ENCODE data around the gene CLCF1. TPM values are rescaled to one million over a fixed set of nuclear protein-coding genes. Genes with fewer than 3 reads are reported as not detected.

Gene CLCF1
- polyA plus RNA-seq, 4 donors = 1.4 to 6.3 (median 3.0) TPM; not detected in 1

DNA sequence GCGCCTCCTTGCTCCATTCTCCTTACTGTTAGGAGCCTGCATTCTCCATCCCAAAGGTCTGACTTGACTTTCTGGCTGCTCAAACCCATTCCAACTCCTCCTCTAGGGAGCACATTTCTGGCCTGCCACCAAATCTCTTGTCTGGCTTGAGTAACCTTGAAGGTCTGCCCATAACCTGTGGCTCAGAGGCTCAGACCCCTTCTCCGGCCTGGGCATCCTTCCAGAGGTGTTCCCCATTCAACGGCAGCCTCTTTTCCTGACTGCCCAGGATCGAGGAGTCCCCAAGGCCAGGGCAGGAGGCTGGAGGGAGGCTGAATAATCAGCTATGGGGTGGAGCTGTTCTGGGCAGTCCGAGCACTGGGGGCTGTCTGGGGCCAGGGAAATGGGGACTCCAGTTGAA is 20.6 kb upstream of the CLCF1 start:
- no peak for FAIRE-seq
- H3K4me1 ChIP-seq (ENCODE audit: control insufficient read depth in 3 of 3, insufficient read depth in 2 of 3, low read depth in 1 of 3, low read length in 2 of 3) = peaks cover 0 to 18% (median 0%) of the 10 kb centered on the region in 3 donors
- H3K27ac ChIP-seq (ENCODE audit: low read depth in 1 of 3, low read length in 2 of 3) = no peak overlapping the region
- H3K27me3 ChIP-seq (ENCODE audit: control insufficient read depth in 3 of 3, insufficient read depth in 3 of 3, low read length in 3 of 3) = no peaks in the 10 kb centered on the region
- no peaks in the 10 kb centered on the region for H3K9me3 ChIP-seq (ENCODE audit: control insufficient read depth in 2 of 2, insufficient read depth in 1 of 2, low read depth in 1 of 2, low read length in 1 of 2)
- no peak for DNase-seq
- H3K36me3 ChIP-seq (ENCODE audit: control insufficient read depth in 3 of 3, insufficient read depth in 2 of 3, low read depth in 1 of 3, low read length in 3 of 3) = peaks cover 12 to 65% (median 13%) of the 10 kb centered on the region in 3 donors
- WGBS, 3 donors = 84 to 86% (median 85%) methylated on average over 5 of the region's 5 CpGs
- no peak overlapping the region for H3K4me3 ChIP-seq (ENCODE audit: low read depth in 1 of 3, low read length in 3 of 3)

DNA sequence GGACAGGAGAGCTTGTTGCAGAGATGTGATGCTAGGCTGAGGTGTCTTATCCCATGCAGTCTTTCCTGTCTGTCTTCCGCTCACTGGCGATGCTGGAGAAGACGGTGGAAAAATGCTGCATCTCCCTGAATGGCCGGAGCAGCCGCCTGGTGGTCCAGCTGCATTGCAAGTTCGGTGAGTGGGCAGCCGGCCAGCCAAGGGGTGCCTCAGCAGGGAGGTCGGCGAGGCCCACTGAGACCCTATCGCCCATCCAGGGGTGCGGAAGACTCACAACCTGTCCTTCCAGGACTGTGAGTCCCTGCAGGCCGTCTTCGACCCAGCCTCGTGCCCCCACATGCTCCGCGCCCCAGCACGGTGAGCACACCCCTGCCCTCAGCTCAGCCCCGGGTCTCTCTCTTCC is 20.0 kb upstream of the CLCF1 start:
- Histone ChIP-seq H3K4me1 (ENCODE audit: control insufficient read depth in 3 of 3, insufficient read depth in 2 of 3, low read depth in 1 of 3, low read length in 2 of 3) (peaks cover 0 to 18% (median 0%) of the 10 kb centered on the region in 3 donors), H3K36me3 (ENCODE audit: control insufficient read depth in 3 of 3, insufficient read depth in 2 of 3, low read depth in 1 of 3, low read length in 3 of 3) (peaks cover 10 to 59% (median 11%) of the 10 kb centered on the region in 3 donors), H3K4me3 (ENCODE audit: low read depth in 1 of 3, low read length in 3 of 3) (no peak overlapping the region), H3K27me3 (ENCODE audit: control insufficient read depth in 3 of 3, insufficient read depth in 3 of 3, low read length in 3 of 3) (no peaks in the 10 kb centered on the region), H3K27ac (ENCODE audit: low read depth in 1 of 3, low read length in 2 of 3) (no peak overlapping the region), H3K9me3 (ENCODE audit: control insufficient read depth in 2 of 2, insufficient read depth in 1 of 2, low read depth in 1 of 2, low read length in 1 of 2) (no peaks in the 10 kb centered on the region)
- DNase-seq = no peak
- 89 to 96% (median 93%) methylated on average over 17 to 18 of the region's 18 CpGs for WGBS, 3 donors
- no peak for FAIRE-seq

DNA sequence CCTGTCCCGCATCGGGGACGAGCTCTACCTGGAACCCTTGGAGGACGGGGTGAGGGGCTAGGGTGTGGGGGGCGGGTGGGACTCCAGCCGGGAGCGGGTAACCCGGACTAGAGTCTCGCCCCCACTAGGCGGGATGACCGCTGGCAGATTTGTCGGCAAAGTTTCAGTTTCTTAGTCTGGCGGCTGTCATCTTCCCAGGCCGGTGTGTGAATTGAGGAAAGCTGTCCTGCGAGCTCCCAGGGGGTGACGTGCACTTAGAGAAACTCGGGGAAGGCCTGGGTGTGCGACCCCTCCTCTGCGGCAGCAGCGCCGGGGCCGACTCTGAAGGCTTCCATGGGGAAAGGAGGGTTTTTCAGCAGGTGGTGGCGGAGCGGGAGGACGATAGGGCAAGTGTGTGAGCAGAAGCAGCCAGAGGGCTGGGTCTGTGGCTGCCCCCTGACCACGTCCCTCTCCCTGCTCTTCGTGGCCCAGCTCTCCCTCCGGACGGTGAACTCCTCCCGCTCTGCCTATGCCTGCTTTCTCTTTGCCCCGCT is 18.9 kb upstream of the CLCF1 start:
- Histone ChIP-seq H3K4me3 (ENCODE audit: low read depth in 1 of 3, low read length in 3 of 3) (peak overlapping the region; percentile 73 to 88 (median 81)), H3K27ac (ENCODE audit: low read depth in 1 of 3, low read length in 2 of 3) (peak overlapping the region; percentile 42 to 74 (median 59)), H3K36me3 (ENCODE audit: control insufficient read depth in 3 of 3, insufficient read depth in 2 of 3, low read depth in 1 of 3, low read length in 3 of 3) (peaks cover 0 to 47% (median 2%) of the 10 kb centered on the region in 3 donors), H3K4me1 (ENCODE audit: control insufficient read depth in 3 of 3, insufficient read depth in 2 of 3, low read depth in 1 of 3, low read length in 2 of 3) (peaks cover 0 to 18% (median 0%) of the 10 kb centered on the region in 3 donors), H3K9me3 (ENCODE audit: control insufficient read depth in 2 of 2, insufficient read depth in 1 of 2, low read depth in 1 of 2, low read length in 1 of 2) (no peaks in the 10 kb centered on the region), H3K27me3 (ENCODE audit: control insufficient read depth in 3 of 3, insufficient read depth in 3 of 3, low read length in 3 of 3) (no peaks in the 10 kb centered on the region)
- no peak for DNase-seq
- no peak for FAIRE-seq
- WGBS, 3 donors = 2 to 7% (median 5%) methylated on average over 21 to 31 of the region's 31 CpGs

DNA sequence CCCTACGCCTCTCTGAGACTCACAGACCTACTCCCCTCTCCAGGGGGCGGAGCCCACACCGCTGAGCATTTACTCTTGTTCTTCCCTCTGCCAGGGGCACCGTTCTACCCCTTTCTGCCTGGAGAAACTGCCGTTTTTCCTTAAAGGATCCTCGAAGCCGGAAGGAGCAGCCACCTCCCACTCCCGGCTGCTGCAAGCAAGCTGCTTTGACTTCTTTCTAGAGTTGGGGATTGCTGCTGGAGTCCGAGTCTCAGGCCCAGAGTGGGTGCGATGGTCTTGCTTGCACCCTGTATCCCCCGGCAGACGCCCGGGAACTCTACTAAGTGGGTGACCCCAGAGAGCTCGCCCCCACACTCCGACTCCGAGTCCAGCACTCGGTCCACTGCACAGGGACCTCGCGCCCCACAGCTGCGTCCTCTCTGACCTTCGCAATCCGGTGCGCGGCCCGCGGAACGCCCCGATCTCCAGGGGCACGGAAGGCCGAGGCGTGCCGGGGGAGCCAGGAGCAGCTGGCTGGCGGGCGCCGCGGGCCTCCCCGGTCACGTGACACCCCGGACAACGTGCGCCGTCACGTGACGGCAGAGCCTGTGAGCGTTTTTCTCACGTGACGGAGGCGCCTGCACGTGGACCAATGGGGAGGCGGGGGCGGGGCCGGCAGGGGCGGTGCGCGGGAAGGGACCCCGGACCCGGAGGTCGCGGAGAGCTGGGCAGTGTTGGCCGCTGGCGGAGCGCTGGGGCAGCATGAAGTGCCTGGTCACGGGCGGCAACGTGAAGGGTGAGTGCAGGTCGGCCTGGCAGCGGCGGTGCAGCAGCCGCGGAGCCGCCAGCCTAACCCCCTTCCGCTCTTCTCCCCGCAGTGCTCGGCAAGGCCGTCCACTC is 18.1 kb upstream of the CLCF1 start, which contains the start of gene RAD9A:
RAD9A (plus strand) TSS at position 683 of the 879 bp plus-strand sequence; CDS start at position 742, 59 bp downstream.
- peak within 1 kb of the TSS; percentile 73 to 94 (median 81) for H3K4me3 ChIP-seq (ENCODE audit: low read depth in 1 of 3, low read length in 3 of 3)
- WGBS, 3 donors = 0 to 1% (median 1%) methylated on average over 56 to 75 of the region's 75 CpGs
- H3K9me3 ChIP-seq (ENCODE audit: control insufficient read depth in 2 of 2, insufficient read depth in 1 of 2, low read depth in 1 of 2, low read length in 1 of 2) = no peaks in the 10 kb centered on the region
- FAIRE-seq = no peak
- peak; percentile 96 to 99 for DNase-seq
- H3K36me3 ChIP-seq (ENCODE audit: control insufficient read depth in 3 of 3, insufficient read depth in 2 of 3, low read depth in 1 of 3, low read length in 3 of 3) = peaks cover 0 to 40% (median 0%) of the 10 kb centered on the region in 3 donors
- H3K27ac ChIP-seq (ENCODE audit: low read depth in 1 of 3, low read length in 2 of 3) = peak within 1 kb of the TSS; percentile 58 to 89 (median 89)
- H3K4me1 ChIP-seq (ENCODE audit: control insufficient read depth in 3 of 3, insufficient read depth in 2 of 3, low read depth in 1 of 3, low read length in 2 of 3) = peaks cover 0 to 13% (median 0%) of the 10 kb centered on the region in 3 donors
- no peaks in the 10 kb centered on the region for H3K27me3 ChIP-seq (ENCODE audit: control insufficient read depth in 3 of 3, insufficient read depth in 3 of 3, low read length in 3 of 3)

DNA sequence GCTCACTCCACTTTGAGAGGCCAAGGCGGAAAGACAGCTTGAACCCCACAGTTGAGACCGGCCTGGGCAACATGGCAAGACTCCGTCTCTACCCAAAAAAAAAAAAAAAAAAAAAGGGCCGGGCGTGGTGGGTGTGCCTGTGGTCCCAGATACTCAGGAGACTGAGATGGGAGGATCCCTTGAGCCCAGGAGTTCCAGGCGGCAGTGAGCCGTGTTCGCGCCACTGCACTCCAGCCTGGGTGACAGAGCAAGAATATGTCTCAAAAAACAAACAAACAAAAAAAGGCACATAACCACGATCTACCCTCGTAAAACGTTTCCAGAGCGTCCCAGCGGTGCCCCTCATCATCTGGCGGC is 17.5 kb upstream of the CLCF1 start:
- no peaks in the 10 kb centered on the region for H3K9me3 ChIP-seq (ENCODE audit: control insufficient read depth in 2 of 2, insufficient read depth in 1 of 2, low read depth in 1 of 2, low read length in 1 of 2)
- WGBS, 3 donors = 11 to 14% (median 13%) methylated on average over 13 to 15 of the region's 15 CpGs
- no peak for DNase-seq
- no peaks in the 10 kb centered on the region for H3K27me3 ChIP-seq (ENCODE audit: control insufficient read depth in 3 of 3, insufficient read depth in 3 of 3, low read length in 3 of 3)
- peak overlapping the region; percentile 65 to 94 (median 81) for H3K4me3 ChIP-seq (ENCODE audit: low read depth in 1 of 3, low read length in 3 of 3)
- FAIRE-seq = no peak
- peaks cover 0 to 34% (median 0%) of the 10 kb centered on the region in 3 donors for H3K36me3 ChIP-seq (ENCODE audit: control insufficient read depth in 3 of 3, insufficient read depth in 2 of 3, low read depth in 1 of 3, low read length in 3 of 3)
- peaks cover 0 to 12% (median 0%) of the 10 kb centered on the region in 3 donors for H3K4me1 ChIP-seq (ENCODE audit: control insufficient read depth in 3 of 3, insufficient read depth in 2 of 3, low read depth in 1 of 3, low read length in 2 of 3)
- H3K27ac ChIP-seq (ENCODE audit: low read depth in 1 of 3, low read length in 2 of 3) = peak overlapping the region in 2 of 3 donors; percentile 89

DNA sequence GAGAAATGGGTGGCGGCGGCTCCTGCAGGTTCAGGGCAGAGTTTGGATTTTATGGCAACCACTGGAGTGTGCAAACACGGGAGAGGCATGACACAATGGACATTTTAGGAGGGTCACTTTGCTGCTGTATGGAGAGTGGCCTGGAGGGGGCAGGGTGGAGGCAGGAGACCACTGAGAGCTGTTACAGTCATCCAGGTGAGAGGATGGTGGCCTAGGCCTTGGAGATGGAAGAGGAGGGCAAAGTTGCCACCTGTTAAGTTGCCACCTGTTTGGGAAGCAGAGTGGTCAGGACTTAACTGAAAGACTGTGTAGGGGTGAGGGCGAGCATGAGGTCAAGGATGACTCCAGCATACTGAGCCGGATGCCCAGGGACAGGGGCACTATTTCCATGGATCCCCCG is 16.1 kb upstream of the CLCF1 start:
- Histone ChIP-seq H3K27ac (ENCODE audit: low read depth in 1 of 3, low read length in 2 of 3) (no peak overlapping the region), H3K4me3 (ENCODE audit: low read depth in 1 of 3, low read length in 3 of 3) (no peak overlapping the region), H3K9me3 (ENCODE audit: control insufficient read depth in 2 of 2, insufficient read depth in 1 of 2, low read depth in 1 of 2, low read length in 1 of 2) (no peaks in the 10 kb centered on the region), H3K36me3 (ENCODE audit: control insufficient read depth in 3 of 3, insufficient read depth in 2 of 3, low read depth in 1 of 3, low read length in 3 of 3) (peaks cover 0 to 22% (median 0%) of the 10 kb centered on the region in 3 donors), H3K27me3 (ENCODE audit: control insufficient read depth in 3 of 3, insufficient read depth in 3 of 3, low read length in 3 of 3) (no peaks in the 10 kb centered on the region), H3K4me1 (ENCODE audit: control insufficient read depth in 3 of 3, insufficient read depth in 2 of 3, low read depth in 1 of 3, low read length in 2 of 3) (peaks cover 0 to 12% (median 0%) of the 10 kb centered on the region in 3 donors)
- FAIRE-seq = no peak
- DNase-seq = peak in 1 of 2 donors; percentile 64
- WGBS, 3 donors = 49 to 58% (median 58%) methylated on average over 6 of the region's 6 CpGs

DNA sequence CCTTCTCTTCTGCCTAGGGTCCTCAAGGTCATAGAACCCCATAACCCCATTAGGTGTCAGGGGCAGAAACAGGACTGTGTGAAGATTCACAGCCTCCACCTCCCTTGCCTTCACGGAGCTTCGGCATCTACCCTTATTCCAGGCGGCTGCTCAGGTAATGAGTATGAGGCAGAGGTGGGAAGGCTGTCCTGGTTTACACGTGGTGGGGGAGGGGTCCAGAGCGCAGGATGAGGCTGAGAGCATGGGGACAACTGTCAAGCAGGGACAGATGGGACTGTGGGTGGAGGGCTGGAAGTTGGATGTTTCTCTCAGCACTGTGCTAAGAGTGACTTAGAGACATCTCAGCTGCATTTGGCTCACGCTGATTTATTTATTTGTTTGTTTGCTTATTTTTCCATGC is 14.1 kb upstream of the CLCF1 start:
- peaks cover 0 to 9% (median 0%) of the 10 kb centered on the region in 3 donors for H3K4me1 ChIP-seq (ENCODE audit: control insufficient read depth in 3 of 3, insufficient read depth in 2 of 3, low read depth in 1 of 3, low read length in 2 of 3)
- no peaks in the 10 kb centered on the region for H3K9me3 ChIP-seq (ENCODE audit: control insufficient read depth in 2 of 2, insufficient read depth in 1 of 2, low read depth in 1 of 2, low read length in 1 of 2)
- no peak overlapping the region for H3K4me3 ChIP-seq (ENCODE audit: low read depth in 1 of 3, low read length in 3 of 3)
- WGBS, 3 donors = 59 to 72% (median 66%) methylated on average over 6 of the region's 6 CpGs
- peaks cover 0 to 5% (median 0%) of the 10 kb centered on the region in 3 donors for H3K36me3 ChIP-seq (ENCODE audit: control insufficient read depth in 3 of 3, insufficient read depth in 2 of 3, low read depth in 1 of 3, low read length in 3 of 3)
- FAIRE-seq (no peak), DNase-seq (no peak)
- no peaks in the 10 kb centered on the region for H3K27me3 ChIP-seq (ENCODE audit: control insufficient read depth in 3 of 3, insufficient read depth in 3 of 3, low read length in 3 of 3)
- no peak overlapping the region for H3K27ac ChIP-seq (ENCODE audit: low read depth in 1 of 3, low read length in 2 of 3)

DNA sequence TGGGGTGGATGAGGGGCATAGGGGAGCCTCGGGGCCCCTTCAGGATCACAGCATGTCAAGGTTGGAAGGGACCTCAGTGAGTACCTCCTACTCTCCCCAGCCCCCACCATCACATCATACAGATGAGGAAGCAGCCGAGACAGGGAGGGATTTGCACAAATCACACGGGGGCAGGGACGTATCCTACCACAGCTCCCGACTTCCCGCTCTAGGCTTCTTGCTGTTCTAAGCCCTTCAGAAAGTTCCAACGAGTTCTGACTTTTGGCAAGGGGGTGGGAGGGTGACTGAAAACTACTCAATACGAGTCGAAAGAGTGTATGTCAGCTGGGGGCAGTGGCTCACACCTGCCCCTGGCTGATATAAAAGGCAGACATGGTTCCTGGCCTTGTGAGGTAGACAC is 13.7 kb upstream of the CLCF1 start:
- no peak for FAIRE-seq
- no peaks in the 10 kb centered on the region for H3K9me3 ChIP-seq (ENCODE audit: control insufficient read depth in 2 of 2, insufficient read depth in 1 of 2, low read depth in 1 of 2, low read length in 1 of 2)
- no peak overlapping the region for H3K27ac ChIP-seq (ENCODE audit: low read depth in 1 of 3, low read length in 2 of 3)
- H3K27me3 ChIP-seq (ENCODE audit: control insufficient read depth in 3 of 3, insufficient read depth in 3 of 3, low read length in 3 of 3) = no peaks in the 10 kb centered on the region
- H3K4me1 ChIP-seq (ENCODE audit: control insufficient read depth in 3 of 3, insufficient read depth in 2 of 3, low read depth in 1 of 3, low read length in 2 of 3) = peaks cover 0 to 11% (median 0%) of the 10 kb centered on the region in 3 donors
- H3K4me3 ChIP-seq (ENCODE audit: low read depth in 1 of 3, low read length in 3 of 3) = no peak overlapping the region
- no peak for DNase-seq
- WGBS, 3 donors = 34 to 50% (median 43%) methylated on average over 9 of the region's 9 CpGs
- peaks cover 0 to 4% (median 0%) of the 10 kb centered on the region in 3 donors for H3K36me3 ChIP-seq (ENCODE audit: control insufficient read depth in 3 of 3, insufficient read depth in 2 of 3, low read depth in 1 of 3, low read length in 3 of 3)
